Body of pancreas (tissue), 4 donors: ENCODE measurements around the gene TGM2. TPM values are rescaled to one million over a fixed set of nuclear protein-coding genes. Genes with fewer than 3 reads are reported as not detected.

Experiments used
- ATAC-seq: fragments of 150-250 bp; one replicate; pipeline ENCODE4 v1.9.1; 2016
- DNase-seq, 4 donors: peaks; one replicate each; pipeline ENCODE4 v3.0.0-alpha.2; 2019
- H3K27ac ChIP-seq, 4 donors: fragments of 200-600 bp; sonication (generic); 1 replicate in 3 of 4; 2 replicates in 1 of 4; pipeline versions ENCODE4 v1.5.1 to v1.6.1; 2016 to 2019; ENCODE audit warnings: mild to moderate bottlenecking in 1 of 4, mixed read lengths in 1 of 4, moderate library complexity in 1 of 4
- H3K27me3 ChIP-seq, 2 donors: fragments of 200-600 bp; sonication (generic); one replicate each; pipeline ENCODE4 v1.6.0; 2016; ENCODE audit warnings: mild to moderate bottlenecking in 1 of 2
- H3K36me3 ChIP-seq, 2 donors: fragments of 200-600 bp; sonication (generic); replicated peaks in 1 of 2; 2 replicates each; pipeline ENCODE4 v1.5.1; 2016; ENCODE audit warnings: low read depth in 2 of 2; ENCODE audit not compliant: insufficient read depth in 1 of 2
- H3K4me1 ChIP-seq: fragments of 200-600 bp; sonication (generic); one replicate; pipeline ENCODE4 v1.6.0; 2016
- H3K4me3 ChIP-seq, 2 donors: fragments of 200-600 bp; sonication (generic); 1 replicate in 1 of 2; 2 replicates in 1 of 2; pipeline ENCODE4 v1.5.1; 2016 to 2019
- H3K9me3 ChIP-seq, 3 donors: fragments of 200-600 bp; sonication (generic); 1 replicate in 2 of 3; 2 replicates in 1 of 3; pipeline ENCODE4 v1.5.1; 2016
- CTCF ChIP-seq, 7 experiments: fragments of 450-650 bp in 4 of 7; fragments of 200-600 bp in 3 of 7; sonication (generic) in 3 of 7; IDR thresholded peaks; one replicate each; pipeline ENCODE4 v1.5.1; 2016 to 2019; ENCODE audit warnings: antibody characterized with exemption in 7 of 7
- POLR2A ChIP-seq, 3 donors: fragments of 450-650 bp; IDR thresholded peaks; one replicate each; pipeline ENCODE4 v1.6.1; 2016; ENCODE audit warnings: antibody characterized with exemption in 3 of 3, mild to moderate bottlenecking in 2 of 3
- WGBS, 2 donors: methylation state at CpG; one replicate each; pipeline ENCODE4 v1.1.5; 2017; 5-methylcytosine and 5-hydroxymethylcytosine counted together
- intact Hi-C: fragments of 100-400 bp; cut with DNase I; formaldehyde crosslinking; loops from one replicate; pipeline ENCODE4 v1.15.1; 2023
- total RNA-seq, 2 donors: library from RNA; depleted of rRNA; stranded (reverse); fragments of >200 nt; gene quantifications; one replicate each; pipeline ENCODE4 v1.1.0, GENCODE V29; 2016

Gene TGM2
- total RNA-seq, 2 donors from 2014 or later, result 17.1 to 27.5 TPM

- Histone ChIP-seq H3K9me3 (no peaks in the 10 kb centered on the region), H3K36me3 (no peaks in the 10 kb centered on the region), H3K27me3 (no peaks in the 10 kb centered on the region), H3K27ac (no peak overlapping the region), H3K4me3 (no peak overlapping the region), H3K4me1 (peaks cover 12% of the 10 kb centered on the region)
- whole genome bisulfite sequencing, 2 donors, result 72 to 73% methylated on average over 9 to 11 of the region's 11 CpGs
- no peak for TF ChIP-seq POLR2A (IDR thresholded peaks at IDR 0.05)
- TF ChIP-seq CTCF (IDR thresholded peaks at IDR 0.05), result no peak
- no peak for DNase-seq
- intact Hi-C loops, result no loop called here
- no peak for ATAC-seq
Observed at GRCh38 chr20:38156888-38157634, 8.0 kb downstream of the TGM2 start.

GRCh38 chr20:38156280-38156679, 8.8 kb downstream of the TGM2 start:
- Histone ChIP-seq H3K4me1 (peaks cover 20% of the 10 kb centered on the region), H3K4me3 (no peak overlapping the region), H3K36me3 (no peaks in the 10 kb centered on the region), H3K9me3 (no peaks in the 10 kb centered on the region), H3K27me3 (no peaks in the 10 kb centered on the region), H3K27ac (no peak overlapping the region)
- ATAC-seq (no peak), DNase-seq (no peak)
- no peak for TF ChIP-seq POLR2A (IDR thresholded peaks at IDR 0.05)
- no peak for TF ChIP-seq CTCF (IDR thresholded peaks at IDR 0.05)
- WGBS, 2 donors, result 81 to 92% methylated on average over 6 of the region's 6 CpGs
- intact Hi-C loops, result no loop called here

GRCh38 chr20:38155811-38156210, 9.3 kb downstream of the TGM2 start:
- intact Hi-C loops, result no loop called here
- WGBS, 2 donors, result 92% methylated on average over 6 to 10 of the region's 13 CpGs
- Histone ChIP-seq H3K36me3 (no peaks in the 10 kb centered on the region), H3K27me3 (no peaks in the 10 kb centered on the region), H3K27ac (no peak overlapping the region), H3K4me1 (peaks cover 24% of the 10 kb centered on the region), H3K9me3 (no peaks in the 10 kb centered on the region), H3K4me3 (no peak overlapping the region)
- TF ChIP-seq POLR2A (IDR thresholded peaks at IDR 0.05), result no peak
- TF ChIP-seq CTCF (IDR thresholded peaks at IDR 0.05), result no peak
- DNase-seq (no peak), ATAC-seq (no peak)

- no peaks in the 10 kb centered on the region for H3K36me3 ChIP-seq
- WGBS, 2 donors, result 91 to 94% methylated on average over 5 of the region's 5 CpGs
Observed at GRCh38 chr20:38153401-38153800, 11.7 kb downstream of the TGM2 start.

More at GRCh38 chr20:38153401-38153800, 11.7 kb downstream of the TGM2 start:
- ATAC-seq (no peak), DNase-seq (no peak)
- H3K4me1 ChIP-seq, result peaks cover 26% of the 10 kb centered on the region
- TF ChIP-seq POLR2A (IDR thresholded peaks at IDR 0.05) (no peak), CTCF (IDR thresholded peaks at IDR 0.05) (no peak)
- H3K27me3 ChIP-seq, result no peaks in the 10 kb centered on the region
- H3K27ac ChIP-seq, result peak overlapping the region in 3 of 4 donors; percentile 80 to 86 (median 81)
- no peak overlapping the region for H3K4me3 ChIP-seq
- intact Hi-C loops, result no loop called here
- no peaks in the 10 kb centered on the region for H3K9me3 ChIP-seq
